Embryonic facial prominence (tissue), 1 donor: ENCODE results near the gene ZNF784.
A peak's percentile ranks its signal among the peaks of the same experiment; 100 is the strongest.
"Not testable (repeated sequence)": the region's sequence is repeated elsewhere in the genome, so short reads cannot be mapped to it uniquely, and the experiment has no call there.

Experiments
- DNase-seq: peaks from one replicate; pipeline ENCODE4 v3.0.0-alpha.2; 2016; ENCODE audit errors: extremely low spot score

ZNF784 gene

GRCh38 chr19:55583897-55584296 is 40.5 kb downstream of the ZNF784 start:
- DNase-seq = not testable (repeated sequence)

- DNase-seq = not testable (repeated sequence)
These were observed 42.1 kb downstream of the ZNF784 start for GRCh38 chr19:55582284-55582683.

GRCh38 chr19:55581823-55582223 is 42.5 kb downstream of the ZNF784 start:
- DNase-seq = no peak

- no peak for DNase-seq
These were observed 43.1 kb downstream of the ZNF784 start for GRCh38 chr19:55581145-55581822.

GRCh38 chr19:55580628-55581144 is 43.7 kb downstream of the ZNF784 start, which contains the start of gene ZNF579:
Gene ZNF579 (minus strand): TSS chr19:55580848. CDS start chr19:55579639, 1,209 bp downstream.
- DNase-seq = peak; percentile 73

GRCh38 chr19:55579766-55580621 is 44.4 kb downstream of the ZNF784 start:
- DNase-seq = no peak

GRCh38 chr19:55578761-55579747 is 45.3 kb downstream of the ZNF784 start:
- DNase-seq = no peak

GRCh38 chr19:55578031-55578760 is 46.2 kb downstream of the ZNF784 start:
- DNase-seq = no peak

GRCh38 chr19:55576746-55577145 is 47.6 kb downstream of the ZNF784 start:
- DNase-seq = no peak

GRCh38 chr19:55573929-55574328 is 50.4 kb downstream of the ZNF784 start:
- not testable (repeated sequence) for DNase-seq
